Measurements from ENCODE around the gene LCP2.

Gene LCP2

GRCh38 chr5:170301149-170301548 is 3.6 kb upstream of the LCP2 start:
- H3K4me1 Mint-ChIP-seq = peaks cover 42% of the 10 kb centered on the region
- DNase-seq = no peak
- peaks cover 3% of the 10 kb centered on the region for H3K27me3 Mint-ChIP-seq (ENCODE audit: low read depth, poor library complexity)

GRCh38 chr5:170300361-170301013 is 2.9 kb upstream of the LCP2 start:
- peaks cover 3% of the 10 kb centered on the region for H3K27me3 Mint-ChIP-seq (ENCODE audit: low read depth, poor library complexity)
- no peaks in the 10 kb centered on the region for H3K36me3 Mint-ChIP-seq (ENCODE audit: low read depth)
- no peak for TF ChIP-seq CTCF (IDR thresholded peaks at IDR 0.05)
- H3K27ac Mint-ChIP-seq = no peak overlapping the region
- H3K9me3 Mint-ChIP-seq = peaks cover 11% of the 10 kb centered on the region
- H3K4me3 Mint-ChIP-seq = no peak overlapping the region
- no peak for DNase-seq
- peaks cover 42% of the 10 kb centered on the region for H3K4me1 Mint-ChIP-seq

More at GRCh38 chr5:170301149-170301548, 3.6 kb upstream of the LCP2 start:
- Mint-ChIP-seq H3K27ac (peak overlapping the region; percentile 61), H3K9me3 (peaks cover 18% of the 10 kb centered on the region), H3K4me3 (no peak overlapping the region), H3K36me3 (ENCODE audit: low read depth) (no peaks in the 10 kb centered on the region)
- TF ChIP-seq CTCF (IDR thresholded peaks at IDR 0.05) = no peak

- no peak for TF ChIP-seq CTCF (IDR thresholded peaks at IDR 0.05)
- DNase-seq = no peak
- peaks cover 20% of the 10 kb centered on the region for H3K4me1 Mint-ChIP-seq
- H3K9me3 Mint-ChIP-seq = no peaks in the 10 kb centered on the region
- H3K36me3 Mint-ChIP-seq (ENCODE audit: low read depth) = no peaks in the 10 kb centered on the region
- H3K27me3 Mint-ChIP-seq (ENCODE audit: low read depth, poor library complexity) = peaks cover 6% of the 10 kb centered on the region
- H3K27ac Mint-ChIP-seq = no peak overlapping the region
- no peak overlapping the region for H3K4me3 Mint-ChIP-seq
Measured at GRCh38 chr5:170296935-170297588, 515 bp downstream of the LCP2 start.

GRCh38 chr5:170296036-170296934 is 1.3 kb downstream of the LCP2 start:
- H3K27me3 Mint-ChIP-seq (ENCODE audit: low read depth, poor library complexity) = peaks cover 6% of the 10 kb centered on the region
- DNase-seq = no peak
- H3K27ac Mint-ChIP-seq = no peak overlapping the region
- H3K4me3 Mint-ChIP-seq = no peak overlapping the region
- H3K36me3 Mint-ChIP-seq (ENCODE audit: low read depth) = no peaks in the 10 kb centered on the region
- no peak for TF ChIP-seq CTCF (IDR thresholded peaks at IDR 0.05)
- H3K4me1 Mint-ChIP-seq = peaks cover 15% of the 10 kb centered on the region
- H3K9me3 Mint-ChIP-seq = peaks cover 2% of the 10 kb centered on the region

GRCh38 chr5:170294556-170294955 is 3.0 kb downstream of the LCP2 start:
- H3K27ac Mint-ChIP-seq = no peak overlapping the region
- H3K4me3 Mint-ChIP-seq = no peak overlapping the region
- no peaks in the 10 kb centered on the region for H3K36me3 Mint-ChIP-seq (ENCODE audit: low read depth)
- H3K4me1 Mint-ChIP-seq = peaks cover 10% of the 10 kb centered on the region
- peaks cover 19% of the 10 kb centered on the region for H3K9me3 Mint-ChIP-seq
- no peak for DNase-seq
- no peak for TF ChIP-seq CTCF (IDR thresholded peaks at IDR 0.05)
- peaks cover 10% of the 10 kb centered on the region for H3K27me3 Mint-ChIP-seq (ENCODE audit: low read depth, poor library complexity)
